ENCODE data around the gene ARSJ.

DNA sequence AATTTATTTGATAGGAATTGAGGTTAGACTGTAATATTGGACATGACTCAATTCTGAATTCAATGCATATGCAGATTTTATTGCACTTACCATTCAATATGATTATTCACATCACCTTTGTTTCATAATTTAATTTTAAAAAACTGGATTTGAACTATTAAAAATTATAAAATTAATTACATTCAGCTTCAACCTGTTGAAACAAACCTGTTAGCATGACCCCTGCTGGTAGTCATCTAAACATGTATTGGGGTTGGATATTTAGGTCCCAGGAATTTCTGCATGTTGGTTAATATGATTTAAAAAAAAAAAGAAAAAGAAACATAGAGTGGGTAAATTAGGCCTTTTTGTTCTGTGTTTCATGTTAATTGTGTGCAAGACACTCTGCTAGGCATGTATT lies 85.9 kb downstream of the ARSJ start:
- TF ChIP-seq, protein P1, sequence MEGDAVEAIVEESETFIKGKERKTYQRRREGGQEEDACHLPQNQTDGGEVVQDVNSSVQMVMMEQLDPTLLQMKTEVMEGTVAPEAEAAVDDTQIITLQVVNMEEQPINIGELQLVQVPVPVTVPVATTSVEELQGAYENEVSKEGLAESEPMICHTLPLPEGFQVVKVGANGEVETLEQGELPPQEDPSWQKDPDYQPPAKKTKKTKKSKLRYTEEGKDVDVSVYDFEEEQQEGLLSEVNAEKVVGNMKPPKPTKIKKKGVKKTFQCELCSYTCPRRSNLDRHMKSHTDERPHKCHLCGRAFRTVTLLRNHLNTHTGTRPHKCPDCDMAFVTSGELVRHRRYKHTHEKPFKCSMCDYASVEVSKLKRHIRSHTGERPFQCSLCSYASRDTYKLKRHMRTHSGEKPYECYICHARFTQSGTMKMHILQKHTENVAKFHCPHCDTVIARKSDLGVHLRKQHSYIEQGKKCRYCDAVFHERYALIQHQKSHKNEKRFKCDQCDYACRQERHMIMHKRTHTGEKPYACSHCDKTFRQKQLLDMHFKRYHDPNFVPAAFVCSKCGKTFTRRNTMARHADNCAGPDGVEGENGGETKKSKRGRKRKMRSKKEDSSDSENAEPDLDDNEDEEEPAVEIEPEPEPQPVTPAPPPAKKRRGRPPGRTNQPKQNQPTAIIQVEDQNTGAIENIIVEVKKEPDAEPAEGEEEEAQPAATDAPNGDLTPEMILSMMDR (IDR thresholded peaks at IDR 0.05; ENCODE audit: low read length), result peak; percentile 22
- no peak for TF ChIP-seq EZH2 (optimal IDR thresholded peaks at IDR 0.05; ENCODE audit: low read depth, low read length)
- no peak for TF ChIP-seq EZH2phosphoT487 (IDR thresholded peaks at IDR 0.05; ENCODE audit: low read length)
